Sigmoid colon (tissue), 7 donors: Measurements from ENCODE around the gene SLC2A4. TPM values are rescaled to one million over a fixed set of nuclear protein-coding genes. Genes with fewer than 3 reads are reported as not detected.

Experiments used
- DNase-seq: peaks from one replicate; pipeline ENCODE4 v3.0.0-alpha.2; 2019
- H3K27ac ChIP-seq, 4 donors: fragments of 200-600 bp; sonication (generic); one replicate each; pipeline ENCODE4 v1.5.1; 2016 to 2019; ENCODE audit warnings: mild to moderate bottlenecking in 1 of 4
- H3K27me3 ChIP-seq, 3 donors: fragments of 200-600 bp; sonication (generic); one replicate each; pipeline ENCODE4 v1.5.1; 2019; ENCODE audit warnings: mild to moderate bottlenecking in 1 of 3
- H3K36me3 ChIP-seq, 4 donors: fragments of 200-600 bp; sonication (generic); one replicate each; pipeline ENCODE4 v1.5.1; 2016 to 2019
- H3K4me1 ChIP-seq, 4 donors: fragments of 200-600 bp; sonication (generic); one replicate each; pipeline ENCODE4 v1.5.1; 2017 to 2019
- H3K4me3 ChIP-seq, 4 donors: fragments of 200-600 bp; sonication (generic); one replicate each; pipeline ENCODE4 v1.5.1; 2017 to 2019; ENCODE audit warnings: mild to moderate bottlenecking in 2 of 4, moderate library complexity in 1 of 4
- H3K9me3 ChIP-seq, 4 donors: fragments of 200-600 bp in 3 of 4; sonication (generic) in 3 of 4; one replicate each; pipeline versions ENCODE4 v1.5.1 to v1.6.1; 2013 to 2019
- EP300 ChIP-seq, 4 donors: sonication (generic); formaldehyde crosslinking; IDR thresholded peaks; one replicate each; pipeline ENCODE4 v1.6.1; 2017; ENCODE audit warnings: antibody characterized with exemption in 4 of 4
- POLR2A ChIP-seq, 2 donors: fragments of 450-650 bp; IDR thresholded peaks; one replicate each; pipeline ENCODE4 v1.6.1; 2016; ENCODE audit warnings: antibody characterized with exemption in 2 of 2, mild to moderate bottlenecking in 2 of 2, moderate library complexity in 2 of 2
- POLR2AphosphoS5 ChIP-seq, 4 donors: sonication (generic); formaldehyde crosslinking; IDR thresholded peaks; one replicate each; pipeline ENCODE4 v1.6.1; 2017; ENCODE audit warnings: antibody characterized with exemption in 4 of 4
- WGBS, 2 donors: extraction: QIAGEN DNeasy Blood & Tissue Kit; methylation state at CpG; one replicate each; pipeline ENCODE4 v1.1.7; 2013; 5-methylcytosine and 5-hydroxymethylcytosine counted together
- intact Hi-C: fragments of 100-400 bp; cut with DNase I; formaldehyde crosslinking; loops from one replicate; pipeline ENCODE4 v1.15.1; 2023
- polyA plus RNA-seq, 3 donors: library from polyadenylated mRNA; stranded (reverse); fragments of 200-250 nt; gene quantifications; one replicate each; pipeline ENCODE4 v1.2.3, GENCODE V29; 2013
- total RNA-seq, 4 donors: library from RNA; depleted of rRNA; stranded (reverse); fragments of >200 nt; gene quantifications; one replicate each; pipeline ENCODE4 v1.1.0, GENCODE V29; 2016
- TF ChIP-seq, protein P1 (sequence below), 4 experiments: fragments of 450-650 bp in 3 of 4; fragments of 200-600 bp in 1 of 4; IDR thresholded peaks; one replicate each; pipeline ENCODE4 v1.5.1; 2016 to 2019; ENCODE audit warnings: antibody characterized with exemption in 4 of 4, mild to moderate bottlenecking in 3 of 4, moderate library complexity in 2 of 4
- donor health status: healthy with polysubstance abuse.
- donor health status: Bipolar disorder and iron deficiency.
- donor health status: healthy.

The SLC2A4 gene
- total and polyA plus RNA-seq, 7 donors, result 0.60 to 127 (median 72.9) TPM

DNA sequence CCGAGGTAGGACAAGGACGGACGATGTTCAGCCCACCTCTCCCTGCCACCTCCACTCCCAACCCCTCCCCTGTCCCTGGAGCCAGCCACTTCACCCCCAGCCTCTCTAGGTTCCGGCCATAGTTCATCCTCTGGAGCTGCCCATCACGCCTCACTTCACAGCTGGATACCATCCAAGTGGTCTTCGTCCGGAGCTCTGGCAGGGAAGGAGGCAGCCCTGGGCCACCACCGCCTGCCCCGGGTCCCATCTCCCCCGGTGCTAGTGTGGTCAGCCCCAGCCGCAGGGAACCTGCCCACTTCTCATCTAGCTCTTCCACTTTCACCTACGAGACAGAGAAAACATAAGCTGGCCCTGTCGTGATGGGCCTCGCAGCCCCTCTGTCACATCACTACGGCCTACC is 39.9 kb downstream of the SLC2A4 start:
- Histone ChIP-seq H3K4me3 (no peak overlapping the region), H3K27me3 (no peaks in the 10 kb centered on the region), H3K27ac (no peak overlapping the region), H3K9me3 (no peaks in the 10 kb centered on the region), H3K36me3 (peaks cover 49 to 98% (median 72%) of the 10 kb centered on the region in 4 donors), H3K4me1 (no peaks in the 10 kb centered on the region)
- 95% methylated on average over 15 of the region's 15 CpGs for WGBS, 2 donors
- no peak for TF ChIP-seq POLR2AphosphoS5 (IDR thresholded peaks at IDR 0.05)
- TF ChIP-seq POLR2A (IDR thresholded peaks at IDR 0.05), result no peak
- no peak for TF ChIP-seq EP300 (IDR thresholded peaks at IDR 0.05)
- DNase-seq, result no peak
- intact Hi-C loops, result no loop called here

DNA sequence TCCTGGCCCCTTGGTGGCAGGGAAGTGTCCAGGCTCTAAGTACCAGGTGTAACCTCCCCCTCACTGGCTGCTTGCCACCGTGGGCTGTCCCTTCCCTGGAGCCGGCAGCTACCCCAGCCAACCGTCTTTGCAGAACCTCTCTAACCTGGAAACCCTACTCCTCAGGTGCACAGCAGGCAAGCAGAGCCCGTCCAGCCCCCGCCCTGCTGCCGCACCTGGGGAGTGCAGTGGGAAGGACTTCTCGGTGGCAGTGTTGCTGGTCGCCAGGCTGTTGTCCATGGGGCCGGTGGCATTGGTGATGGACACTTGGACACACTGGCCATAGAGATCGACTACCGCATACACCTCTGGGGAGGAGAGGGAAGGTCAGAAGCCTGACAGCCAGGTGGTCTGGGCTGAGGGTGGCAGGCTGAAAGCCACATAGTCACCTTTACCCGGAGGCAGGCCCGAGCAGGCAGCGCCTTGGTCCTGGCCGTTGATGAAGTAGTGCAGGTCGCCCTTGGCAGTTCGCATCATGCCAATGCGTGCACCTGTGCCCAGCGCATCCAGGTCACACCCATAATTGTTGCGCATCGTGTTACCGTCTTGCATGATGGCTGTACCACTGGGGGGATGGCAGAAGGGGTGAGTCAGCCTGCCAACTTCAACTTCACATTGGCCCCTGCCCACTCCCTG is 41.1 kb downstream of the SLC2A4 start:
- Histone ChIP-seq H3K4me3 (no peak overlapping the region), H3K4me1 (peaks cover 0 to 5% (median under 1%) of the 10 kb centered on the region in 4 donors), H3K9me3 (no peaks in the 10 kb centered on the region), H3K27me3 (no peaks in the 10 kb centered on the region), H3K27ac (no peak overlapping the region), H3K36me3 (peaks cover 47 to 90% (median 63%) of the 10 kb centered on the region in 4 donors)
- 93 to 96% methylated on average over 22 of the region's 22 CpGs for WGBS, 2 donors
- DNase-seq, result peak; percentile 64
- TF ChIP-seq, protein P1, sequence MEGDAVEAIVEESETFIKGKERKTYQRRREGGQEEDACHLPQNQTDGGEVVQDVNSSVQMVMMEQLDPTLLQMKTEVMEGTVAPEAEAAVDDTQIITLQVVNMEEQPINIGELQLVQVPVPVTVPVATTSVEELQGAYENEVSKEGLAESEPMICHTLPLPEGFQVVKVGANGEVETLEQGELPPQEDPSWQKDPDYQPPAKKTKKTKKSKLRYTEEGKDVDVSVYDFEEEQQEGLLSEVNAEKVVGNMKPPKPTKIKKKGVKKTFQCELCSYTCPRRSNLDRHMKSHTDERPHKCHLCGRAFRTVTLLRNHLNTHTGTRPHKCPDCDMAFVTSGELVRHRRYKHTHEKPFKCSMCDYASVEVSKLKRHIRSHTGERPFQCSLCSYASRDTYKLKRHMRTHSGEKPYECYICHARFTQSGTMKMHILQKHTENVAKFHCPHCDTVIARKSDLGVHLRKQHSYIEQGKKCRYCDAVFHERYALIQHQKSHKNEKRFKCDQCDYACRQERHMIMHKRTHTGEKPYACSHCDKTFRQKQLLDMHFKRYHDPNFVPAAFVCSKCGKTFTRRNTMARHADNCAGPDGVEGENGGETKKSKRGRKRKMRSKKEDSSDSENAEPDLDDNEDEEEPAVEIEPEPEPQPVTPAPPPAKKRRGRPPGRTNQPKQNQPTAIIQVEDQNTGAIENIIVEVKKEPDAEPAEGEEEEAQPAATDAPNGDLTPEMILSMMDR (IDR thresholded peaks at IDR 0.05), result no peak
- TF ChIP-seq POLR2A (IDR thresholded peaks at IDR 0.05), result no peak
- intact Hi-C loops, result no loop called here

DNA sequence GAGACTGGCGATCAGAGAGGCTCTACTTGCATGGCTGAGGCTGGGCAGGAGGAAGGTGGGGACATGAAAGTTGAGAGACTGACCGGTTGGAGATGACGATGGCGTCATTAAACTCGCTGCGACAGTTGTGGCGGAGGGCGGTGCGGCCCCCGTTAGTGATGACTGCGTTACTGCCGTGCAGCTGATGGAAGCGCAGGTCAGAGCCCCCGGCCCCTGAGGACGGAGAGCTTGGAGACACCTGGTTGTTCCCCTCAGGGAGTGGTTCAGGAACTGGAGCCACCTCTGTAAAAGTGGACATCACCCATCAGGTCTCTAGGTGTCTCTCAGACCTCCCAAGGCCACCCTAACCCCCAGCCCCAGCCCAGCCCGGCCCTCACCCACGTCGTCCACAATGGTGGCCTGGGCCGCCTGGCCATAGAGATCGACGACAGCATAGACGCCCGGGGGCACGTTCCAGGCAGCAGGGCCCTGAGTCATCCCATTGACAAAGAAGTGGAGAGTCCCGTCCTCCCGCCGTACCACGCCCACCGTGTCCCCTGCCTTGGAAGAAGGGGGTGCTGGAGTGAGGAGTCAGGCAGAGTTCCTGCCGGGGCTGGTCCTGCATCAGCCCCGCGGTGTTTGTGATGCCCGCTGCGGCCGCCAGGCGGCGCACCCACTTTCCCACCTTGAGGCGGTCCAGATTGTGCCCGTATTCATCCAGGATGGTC is 42.4 kb downstream of the SLC2A4 start:
- DNase-seq, result peak; percentile 71
- TF ChIP-seq EP300 (IDR thresholded peaks at IDR 0.05) (no peak), POLR2A (IDR thresholded peaks at IDR 0.05) (no peak), POLR2AphosphoS5 (IDR thresholded peaks at IDR 0.05) (peak in 1 of 4 donors; percentile 12)
- TF ChIP-seq, protein P1 (IDR thresholded peaks at IDR 0.05), result peak; percentile 57 to 83 (median 78)
- H3K36me3 ChIP-seq, result peaks cover 35 to 77% (median 51%) of the 10 kb centered on the region in 4 donors
- no peak overlapping the region for H3K27ac ChIP-seq
- H3K4me3 ChIP-seq, result no peak overlapping the region
- 63 to 66% methylated on average over 39 of the region's 39 CpGs for WGBS, 2 donors
- H3K4me1 ChIP-seq, result peaks cover 0 to 16% (median 11%) of the 10 kb centered on the region in 4 donors
- H3K9me3 ChIP-seq, result no peaks in the 10 kb centered on the region
- intact Hi-C loops, result no loop called here
- no peaks in the 10 kb centered on the region for H3K27me3 ChIP-seq

DNA sequence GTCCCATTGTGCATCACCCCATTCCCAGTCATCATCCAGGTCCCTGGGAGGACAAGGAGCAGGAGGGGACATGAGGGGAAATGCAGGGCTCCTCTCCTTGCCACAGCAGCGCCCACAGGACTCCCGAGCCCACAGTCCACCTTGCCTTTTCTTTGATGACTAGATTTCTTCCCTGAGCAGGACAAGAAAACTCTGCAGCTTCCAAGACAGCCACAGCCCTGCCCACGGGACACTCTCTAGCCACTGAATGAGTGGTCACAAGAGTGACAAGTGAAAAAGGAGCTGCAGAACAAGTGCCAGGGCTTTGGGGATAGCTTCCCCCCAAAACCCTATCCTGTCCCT is 42.9 kb downstream of the SLC2A4 start:
- 87 to 92% methylated on average over 3 of the region's 3 CpGs for WGBS, 2 donors
- peaks cover 34 to 72% (median 50%) of the 10 kb centered on the region in 4 donors for H3K36me3 ChIP-seq

DNA sequence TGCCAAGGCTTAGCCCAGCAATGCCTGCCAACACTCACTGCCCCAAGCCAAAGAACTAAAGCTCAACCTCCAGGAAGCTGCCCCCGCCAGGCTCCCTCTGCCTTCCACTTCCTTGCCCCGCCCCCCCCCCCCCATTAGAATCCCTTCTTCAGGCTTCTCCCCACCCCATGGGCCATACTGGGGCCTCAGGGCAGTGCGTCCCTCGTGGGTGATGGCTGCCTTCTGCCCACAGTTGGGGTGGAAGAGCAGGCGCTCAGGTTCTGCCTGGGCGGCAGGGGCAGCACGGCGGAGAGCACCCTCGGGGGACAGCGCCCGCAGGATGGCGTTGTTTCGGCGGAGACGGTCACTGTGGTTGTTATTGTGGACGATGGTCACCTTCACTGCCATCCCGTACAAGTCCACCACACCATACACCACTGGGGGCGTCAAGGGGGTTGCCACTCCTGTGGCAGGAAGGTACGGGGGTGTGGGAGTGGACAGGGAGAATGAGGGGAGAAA is 43.6 kb downstream of the SLC2A4 start:
- DNase-seq, result no peak
- H3K4me3 ChIP-seq, result no peak overlapping the region
- TF ChIP-seq POLR2AphosphoS5 (IDR thresholded peaks at IDR 0.05) (no peak), POLR2A (IDR thresholded peaks at IDR 0.05) (no peak), EP300 (IDR thresholded peaks at IDR 0.05) (no peak)
- TF ChIP-seq, protein P1 (IDR thresholded peaks at IDR 0.05), result no peak
- peaks cover 0 to 17% (median 12%) of the 10 kb centered on the region in 4 donors for H3K4me1 ChIP-seq
- peaks cover 33 to 68% (median 47%) of the 10 kb centered on the region in 4 donors for H3K36me3 ChIP-seq
- no peaks in the 10 kb centered on the region for H3K9me3 ChIP-seq
- intact Hi-C loops, result no loop called here
- H3K27ac ChIP-seq, result no peak overlapping the region
- WGBS, 2 donors, result 93 to 95% methylated on average over 19 of the region's 19 CpGs
- H3K27me3 ChIP-seq, result no peaks in the 10 kb centered on the region

More for the DNA sequence above, 42.9 kb downstream of the SLC2A4 start:
- Histone ChIP-seq H3K4me1 (peaks cover 0 to 16% (median 11%) of the 10 kb centered on the region in 4 donors), H3K27me3 (no peaks in the 10 kb centered on the region), H3K9me3 (no peaks in the 10 kb centered on the region), H3K4me3 (no peak overlapping the region), H3K27ac (no peak overlapping the region)
- no peak for DNase-seq
- TF ChIP-seq EP300 (IDR thresholded peaks at IDR 0.05), result no peak
- TF ChIP-seq, protein P1 (IDR thresholded peaks at IDR 0.05), result peak in 1 of 4 experiments; percentile 2
- intact Hi-C loops, result no loop called here
